KG1 (cell line): Measurements from ENCODE around the gene INSC.

Source experiments
- DNase-seq: peaks from one replicate; lab custom pipeline; 2025; lab: John Stamatoyannopoulos, UW

INSC gene

GRCh38 chr11:15148169-15148568, 33.4 kb downstream of the INSC start:
- DNase-seq: no peak

GRCh38 chr11:15149050-15149449, 34.3 kb downstream of the INSC start:
- no peak for DNase-seq

GRCh38 chr11:15150507-15150906, 35.8 kb downstream of the INSC start:
- DNase-seq: no peak

- no peak for DNase-seq
These were observed 38.5 kb downstream of the INSC start for GRCh38 chr11:15153231-15153630.

- DNase-seq: no peak
These were observed 42.5 kb downstream of the INSC start for GRCh38 chr11:15157181-15157580.

- DNase-seq: no peak
These were observed 42.9 kb downstream of the INSC start for GRCh38 chr11:15157606-15158137.

GRCh38 chr11:15158351-15159015, 43.8 kb downstream of the INSC start:
- no peak for DNase-seq

- no peak for DNase-seq
These were observed 44.4 kb downstream of the INSC start for GRCh38 chr11:15159085-15159484.

- no peak for DNase-seq
These were observed 47.1 kb downstream of the INSC start for GRCh38 chr11:15161790-15162189.

GRCh38 chr11:15163136-15163535, 48.4 kb downstream of the INSC start:
- DNase-seq: no peak

GRCh38 chr11:15166204-15166603, 51.5 kb downstream of the INSC start:
- DNase-seq: no peak

- no peak for DNase-seq
These were observed 55.3 kb downstream of the INSC start for GRCh38 chr11:15169815-15170551.

GRCh38 chr11:15170698-15171097, 56.0 kb downstream of the INSC start:
- no peak for DNase-seq

GRCh38 chr11:15171956-15172355, 57.2 kb downstream of the INSC start:
- DNase-seq: no peak

- DNase-seq: no peak
These were observed 61.1 kb downstream of the INSC start for GRCh38 chr11:15175831-15176230.

- no peak for DNase-seq
These were observed 62.0 kb downstream of the INSC start for GRCh38 chr11:15176646-15177163.

- no peak for DNase-seq
These were observed 62.8 kb downstream of the INSC start for GRCh38 chr11:15177491-15177890.

GRCh38 chr11:15178214-15178613, 63.5 kb downstream of the INSC start:
- no peak for DNase-seq

GRCh38 chr11:15179167-15179566, 64.4 kb downstream of the INSC start:
- DNase-seq: no peak

- no peak for DNase-seq
These were observed 65.6 kb downstream of the INSC start for GRCh38 chr11:15180212-15180792.

- no peak for DNase-seq
These were observed 67.6 kb downstream of the INSC start for GRCh38 chr11:15182372-15182771.

GRCh38 chr11:15185021-15185420, 70.3 kb downstream of the INSC start:
- DNase-seq: no peak

GRCh38 chr11:15186146-15186545, 71.4 kb downstream of the INSC start:
- DNase-seq: no peak
